Right lobe of liver (tissue), 6 donors: Measurements from ENCODE around the gene TERB1. TPM values are rescaled to one million over a fixed set of nuclear protein-coding genes. Genes with fewer than 3 reads are reported as not detected.

Experiments used
- ATAC-seq, 4 donors: fragments of 200-7000 bp; cut with Tn5 transposase; one replicate each; pipeline ENCODE4 v1.9.1; 2020; ENCODE audit warnings: mild to moderate bottlenecking in 4 of 4, moderate library complexity in 4 of 4
- DNase-seq, 3 donors: peaks; one replicate each; pipeline ENCODE4 v3.0.0-alpha.2; 2020
- H3K27ac ChIP-seq, 3 donors: fragments of 200-600 bp; one replicate each; pipeline ENCODE4 v1.8.0; 2022
- H3K27me3 ChIP-seq, 2 donors: fragments of 200-600 bp; one replicate each; pipeline ENCODE4 v1.8.0; 2022
- H3K36me3 ChIP-seq, 4 donors: fragments of 200-600 bp; sonication (generic) in 1 of 4; one replicate each; pipeline versions ENCODE4 v1.5.1 to v1.8.0; 2017 to 2022; ENCODE audit warnings: control low read depth in 1 of 4
- H3K4me1 ChIP-seq, 4 donors: fragments of 200-600 bp; sonication (generic) in 1 of 4; one replicate each; pipeline versions ENCODE4 v1.5.1 to v1.8.0; 2017 to 2022; ENCODE audit warnings: control low read depth in 1 of 4
- H3K4me3 ChIP-seq, 3 donors: fragments of 200-600 bp; one replicate each; pipeline ENCODE4 v1.8.0; 2022
- H3K9me3 ChIP-seq, 4 donors: fragments of 200-600 bp; sonication (generic) in 1 of 4; one replicate each; pipeline versions ENCODE4 v1.5.1 to v1.8.0; 2017 to 2022; ENCODE audit warnings: control low read depth in 1 of 4
- CTCF ChIP-seq, 4 donors: fragments of 200-600 bp in 3 of 4; fragments of 450-650 bp in 1 of 4; IDR thresholded peaks; one replicate each; pipeline versions ENCODE4 v1.5.1 to v1.8.0; 2016 to 2022; ENCODE audit warnings: antibody characterized with exemption in 4 of 4, mild to moderate bottlenecking in 2 of 4
- POLR2A ChIP-seq: fragments of 450-650 bp; IDR thresholded peaks from one replicate; pipeline ENCODE4 v1.6.1; 2017; ENCODE audit warnings: antibody characterized with exemption, mild to moderate bottlenecking
- WGBS: methylation state at CpG from one replicate; pipeline ENCODE4 v1.1.6; 2018; ENCODE audit warnings: low coverage, low lambda C conversion rate; ENCODE audit not compliant: insufficient coverage; ENCODE audit errors: missing lambda C conversion rate; 5-methylcytosine and 5-hydroxymethylcytosine counted together
- intact Hi-C, 2 donors: fragments of 100-400 bp; cut with DNase I; formaldehyde crosslinking; loops; one replicate each; pipeline versions ENCODE4 v1.11.2 to v1.14.1; 2022
- total RNA-seq, 6 experiments: library from RNA; depleted of rRNA in 2 of 6; stranded (reverse); fragments of >200 nt in 2 of 6; fragmentation: NEBNext Ultra II Directional in 3 of 6; extraction: Animal tissue kit (Norgen Biotek cat#: 25700) in 3 of 6; gene quantifications; one replicate each; pipeline versions ENCODE4 v1.1.0 to v1.2.4, GENCODE V29; 2016 to 2023
- donor health status: DM: no; HTN: yes; CAD: no.
- donor health status: DM: no; HTN: no; CAD: no.
- donor health status: DM: no; HTN: no; CAD: no.
- donor health status: DM: no; HTN: yes; CAD: no.
- donor health status: DM: no; HTN: yes; CAD: no.

The TERB1 gene
- total RNA-seq, 6 experiments from 2014 or later, result not detected

GRCh38 chr16:66712512-66712911 lies 88.9 kb downstream of the TERB1 start:
- intact Hi-C loops, result no loop called here
- Histone ChIP-seq H3K4me3 (no peak overlapping the region), H3K4me1 (no peaks in the 10 kb centered on the region), H3K27ac (no peak overlapping the region), H3K36me3 (no peaks in the 10 kb centered on the region), H3K9me3 (no peaks in the 10 kb centered on the region), H3K27me3 (no peaks in the 10 kb centered on the region)
- ATAC-seq (peak in 1 of 4 donors; percentile 22), DNase-seq (no peak)
- TF ChIP-seq POLR2A (no peak), CTCF (IDR thresholded peaks at IDR 0.05) (no peak)

- Histone ChIP-seq H3K4me1 (no peaks in the 10 kb centered on the region), H3K4me3 (no peak overlapping the region), H3K9me3 (no peaks in the 10 kb centered on the region), H3K27ac (no peak overlapping the region), H3K27me3 (no peaks in the 10 kb centered on the region), H3K36me3 (no peaks in the 10 kb centered on the region)
- DNase-seq, result no peak
- TF ChIP-seq CTCF (IDR thresholded peaks at IDR 0.05), result no peak
- no peak for TF ChIP-seq POLR2A
- no peak for ATAC-seq
- intact Hi-C loops, result no loop called here
Observed at GRCh38 chr16:66711581-66711980, 89.8 kb downstream of the TERB1 start.

GRCh38 chr16:66706506-66706880 lies 94.9 kb downstream of the TERB1 start:
- Histone ChIP-seq H3K27ac (peak overlapping the region; percentile 37 to 59 (median 43)), H3K36me3 (no peaks in the 10 kb centered on the region), H3K27me3 (no peaks in the 10 kb centered on the region), H3K4me1 (peaks cover 0 to 6% (median 2%) of the 10 kb centered on the region in 4 donors), H3K9me3 (no peaks in the 10 kb centered on the region), H3K4me3 (no peak overlapping the region)
- TF ChIP-seq POLR2A, result no peak
- TF ChIP-seq CTCF (IDR thresholded peaks at IDR 0.05), result no peak
- no peak for ATAC-seq
- intact Hi-C loops, result no loop called here
- WGBS, result 90% methylated on average over 2 of the region's 8 CpGs
- peak in 1 of 3 donors; percentile 25 for DNase-seq

GRCh38 chr16:66705790-66706505 lies 95.4 kb downstream of the TERB1 start:
- no peak for TF ChIP-seq CTCF (IDR thresholded peaks at IDR 0.05)
- TF ChIP-seq POLR2A, result no peak
- ATAC-seq (peak; percentile 46 to 69 (median 61)), DNase-seq (peak; percentile 35 to 56 (median 55))
- no peak overlapping the region for H3K4me3 ChIP-seq
- WGBS, result 78% methylated on average over 8 of the region's 11 CpGs
- intact Hi-C loops, result no loop called here
- H3K4me1 ChIP-seq, result peaks cover 0 to 6% (median 2%) of the 10 kb centered on the region in 4 donors
- peak overlapping the region; percentile 37 to 59 (median 43) for H3K27ac ChIP-seq
- H3K9me3 ChIP-seq, result no peaks in the 10 kb centered on the region
- H3K36me3 ChIP-seq, result no peaks in the 10 kb centered on the region
- H3K27me3 ChIP-seq, result no peaks in the 10 kb centered on the region

Other genes starting within 250 kb of the TERB1 start
- 10 to 100 TPM in 4 of 6 experiments, 1 to 10 TPM in 2; 8.4 to 30.5 (median 14.0) TPM for gene CKLF, start 249.0 kb downstream of the TERB1 start, total RNA-seq
- gene CMTM1, start 235.1 kb downstream of the TERB1 start, total RNA-seq, result 1 to 10 TPM in 2 of 6 experiments, under 1 TPM in 3, not detected in 1; 0.69 to 1.6 (median 0.90) TPM
- under 1 TPM in 3 of 6 experiments, not detected in 3; 0.44 to 0.83 (median 0.55) TPM for gene CMTM2, start 222.1 kb downstream of the TERB1 start, total RNA-seq
- 1 to 10 TPM; 1.6 to 9.6 (median 5.4) TPM for gene CMTM3, start 196.9 kb downstream of the TERB1 start, total RNA-seq
- gene CMTM4, start 104.8 kb downstream of the TERB1 start, total RNA-seq, result 10 to 100 TPM in 2 of 6 experiments, 1 to 10 TPM in 4; 5.1 to 14.8 (median 8.0) TPM
- gene DYNC1LI2, start 50.0 kb downstream of the TERB1 start, total RNA-seq, result 10 to 100 TPM; 30.5 to 44.1 (median 37.9) TPM
- gene NAE1, start 29.4 kb upstream of the TERB1 start, total RNA-seq, result 10 to 100 TPM; 16.4 to 22.7 (median 20.2) TPM
- gene CA7, start 42.8 kb upstream of the TERB1 start, total RNA-seq, result not detected
- gene PDP2, start 78.9 kb upstream of the TERB1 start, total RNA-seq, result 10 to 100 TPM in 3 of 6 experiments, 1 to 10 TPM in 3; 5.1 to 15.5 (median 10.8) TPM
- gene CDH16, start 117.3 kb upstream of the TERB1 start, total RNA-seq, result under 1 TPM in 4 of 6 experiments, not detected in 2; 0.07 to 0.47 (median 0.22) TPM
- 1 to 10 TPM in 3 of 6 experiments, under 1 TPM in 2, not detected in 1; 0.51 to 7.7 (median 3.0) TPM for gene RRAD, start 124.0 kb upstream of the TERB1 start, total RNA-seq
- 100 to 1,000 TPM in 2 of 6 experiments, 10 to 100 TPM in 4; 40.6 to 111 (median 47.4) TPM for gene CIAO2B, start 132.8 kb upstream of the TERB1 start, total RNA-seq
- gene CES2, start 133.9 kb upstream of the TERB1 start, total RNA-seq, result 100 to 1,000 TPM; 226 to 357 (median 263) TPM
- 10 to 100 TPM; 19.1 to 82.4 (median 35.9) TPM for gene CES3, start 159.7 kb upstream of the TERB1 start, total RNA-seq
- 10 to 100 TPM in 4 of 6 experiments, 1 to 10 TPM in 2; 5.2 to 54.7 (median 15.3) TPM for gene CES4A, start 187.0 kb upstream of the TERB1 start, total RNA-seq
- gene CBFB, start 227.6 kb upstream of the TERB1 start, total RNA-seq, result 10 to 100 TPM in 5 of 6 experiments, 1 to 10 TPM in 1; 7.9 to 23.3 (median 18.9) TPM